ENCODE measurements around the gene CCT6A.
"Not testable (repeated sequence)": the region's sequence is repeated elsewhere in the genome, so short reads cannot be mapped to it uniquely, and the experiment has no call there.

- TF ChIP-seq, protein P1, sequence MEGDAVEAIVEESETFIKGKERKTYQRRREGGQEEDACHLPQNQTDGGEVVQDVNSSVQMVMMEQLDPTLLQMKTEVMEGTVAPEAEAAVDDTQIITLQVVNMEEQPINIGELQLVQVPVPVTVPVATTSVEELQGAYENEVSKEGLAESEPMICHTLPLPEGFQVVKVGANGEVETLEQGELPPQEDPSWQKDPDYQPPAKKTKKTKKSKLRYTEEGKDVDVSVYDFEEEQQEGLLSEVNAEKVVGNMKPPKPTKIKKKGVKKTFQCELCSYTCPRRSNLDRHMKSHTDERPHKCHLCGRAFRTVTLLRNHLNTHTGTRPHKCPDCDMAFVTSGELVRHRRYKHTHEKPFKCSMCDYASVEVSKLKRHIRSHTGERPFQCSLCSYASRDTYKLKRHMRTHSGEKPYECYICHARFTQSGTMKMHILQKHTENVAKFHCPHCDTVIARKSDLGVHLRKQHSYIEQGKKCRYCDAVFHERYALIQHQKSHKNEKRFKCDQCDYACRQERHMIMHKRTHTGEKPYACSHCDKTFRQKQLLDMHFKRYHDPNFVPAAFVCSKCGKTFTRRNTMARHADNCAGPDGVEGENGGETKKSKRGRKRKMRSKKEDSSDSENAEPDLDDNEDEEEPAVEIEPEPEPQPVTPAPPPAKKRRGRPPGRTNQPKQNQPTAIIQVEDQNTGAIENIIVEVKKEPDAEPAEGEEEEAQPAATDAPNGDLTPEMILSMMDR (IDR thresholded peaks at IDR 0.05; ENCODE audit: insufficient read depth, low read length, poor library complexity, severe bottlenecking), result not testable (repeated sequence)
- not testable (repeated sequence) for TF ChIP-seq EZH2phosphoT487 (conservative IDR thresholded peaks at IDR 0.05; ENCODE audit: low read length)
These were observed 2.8 kb upstream of the CCT6A start for GRCh38 chr7:56048763-56049162.

Measured in SU-DHL-6 (cell line).